Measurements from ENCODE around the gene MEG3.

GRCh38 chr14:100819829-100820475, 6.0 kb upstream of the MEG3 start:
- TF ChIP-seq FOSL1 (tag; conservative IDR thresholded peaks at IDR 0.05), result no peak
- TF ChIP-seq CTCF (IDR thresholded peaks at IDR 0.05 in 2 of 3, conservative IDR thresholded peaks at IDR 0.05 in 1 of 3; ENCODE audit: insufficient read depth in 2 of 3, low read depth in 1 of 3, low read length in 3 of 3), result no peak
- no peak for TF ChIP-seq REST (IDR thresholded peaks at IDR 0.05; ENCODE audit: borderline replicate concordance)
- no peak for TF ChIP-seq REST (CRISPR knock-in tag; IDR thresholded peaks at IDR 0.05; ENCODE audit: low read depth)
- TF ChIP-seq BDP1 (IDR thresholded peaks at IDR 0.05; ENCODE audit: insufficient read depth, insufficient read length), result no peak
- TF ChIP-seq ZNF449 (CRISPR knock-in tag; IDR thresholded peaks at IDR 0.05), result no peak
- no peak for TF ChIP-seq POLR2A (conservative IDR thresholded peaks at IDR 0.05)
- TF ChIP-seq RBM39 (optimal IDR thresholded peaks at IDR 0.05; ENCODE audit: low read depth, low read length), result no peak
- no peak for TF ChIP-seq ZNF212 (CRISPR knock-in tag; IDR thresholded peaks at IDR 0.05)
- no peak for TF ChIP-seq ZNF121 (CRISPR knock-in tag; conservative IDR thresholded peaks at IDR 0.05)

Measured in K562 (cell line).